ENCODE measurements around the gene INKA2.

The INKA2 gene

GRCh38 chr1:111730706-111731105 is 8.5 kb downstream of the INKA2 start:
- no peak for DNase-seq

GRCh38 chr1:111729946-111730681 is 9.1 kb downstream of the INKA2 start:
- no peak for DNase-seq

- no peak for DNase-seq
These were observed 9.8 kb downstream of the INKA2 start for GRCh38 chr1:111729271-111729921.

GRCh38 chr1:111727056-111727455 is 12.1 kb downstream of the INKA2 start:
- DNase-seq, result no peak

GRCh38 chr1:111725192-111725591 is 14.0 kb downstream of the INKA2 start:
- DNase-seq, result no peak

GRCh38 chr1:111723871-111724270 is 15.3 kb downstream of the INKA2 start:
- DNase-seq, result no peak

- peak; percentile 54 for DNase-seq
These were observed 15.9 kb downstream of the INKA2 start for GRCh38 chr1:111723091-111723806.

- DNase-seq, result no peak
These were observed 18.0 kb downstream of the INKA2 start for GRCh38 chr1:111720977-111721786.

GRCh38 chr1:111720274-111720976 is 18.8 kb downstream of the INKA2 start:
- no peak for DNase-seq

GRCh38 chr1:111719674-111720132 is 19.5 kb downstream of the INKA2 start:
- DNase-seq, result no peak

- no peak for DNase-seq
These were observed 20.1 kb downstream of the INKA2 start for GRCh38 chr1:111719135-111719534.

GRCh38 chr1:111717450-111717849 is 21.7 kb downstream of the INKA2 start:
- no peak for DNase-seq

GRCh38 chr1:111716333-111716732 is 22.9 kb downstream of the INKA2 start:
- no peak for DNase-seq

- no peak for DNase-seq
These were observed 29.2 kb downstream of the INKA2 start for GRCh38 chr1:111709986-111710385.

- no peak for DNase-seq
These were observed 31.3 kb downstream of the INKA2 start for GRCh38 chr1:111707906-111708305.

- no peak for DNase-seq
These were observed 32.3 kb downstream of the INKA2 start for GRCh38 chr1:111706921-111707320.

- DNase-seq, result no peak
These were observed 33.4 kb downstream of the INKA2 start for GRCh38 chr1:111705841-111706240.

GRCh38 chr1:111704776-111705175 is 34.4 kb downstream of the INKA2 start:
- no peak for DNase-seq

GRCh38 chr1:111704240-111704639 is 35.0 kb downstream of the INKA2 start:
- DNase-seq, result no peak

GRCh38 chr1:111702504-111703050 is 36.6 kb downstream of the INKA2 start:
- no peak for DNase-seq

GRCh38 chr1:111699268-111699667 is 39.9 kb downstream of the INKA2 start:
- no peak for DNase-seq

- DNase-seq, result no peak
These were observed 42.9 kb downstream of the INKA2 start for GRCh38 chr1:111696330-111696729.

Data from CD4-positive, alpha-beta T cell treated with Interleukin-12 subunit alpha and Interleukin-12 subunit beta, for 1 hour (primary cell).